GM10248 (cell line): ENCODE measurements around the gene ZNHIT1.
"Not testable (repeated sequence)": the region's sequence is repeated elsewhere in the genome, so short reads cannot be mapped to it uniquely, and the experiment has no call there.

Source experiments
- CTCF ChIA-PET: fragments of 300-600 bp; sonication (Branson Sonifier 250); formaldehyde crosslinking; extraction: SDS; loops from one replicate; lab custom pipeline; 2021; ENCODE audit warnings: antibody characterized with exemption; lab: Yijun Ruan, JAX
- POLR2A ChIA-PET: fragments of 350-650 bp; sonication (Branson Sonifier 250); formaldehyde crosslinking; extraction: SDS; loops from one replicate; lab custom pipeline; 2020; ENCODE audit warnings: antibody characterized with exemption; lab: Yijun Ruan, JAX
- DNase-seq: peaks from one replicate; pipeline ENCODE4 v3.0.0; 2012; ENCODE audit errors: extremely low spot score
- CTCF ChIP-seq: IDR thresholded peaks from 2 replicates; pipeline ENCODE4 v1.5.1; 2012; ENCODE audit warnings: mild to moderate bottlenecking, low read depth; ENCODE audit errors: extremely low read depth, missing control alignments, control extremely low read depth

Gene ZNHIT1

GRCh38 chr7:101200862-101201599, 16.9 kb upstream of the ZNHIT1 start, which contains the start of gene MOGAT3:
MOGAT3 (minus strand) TSS chr7:101201036; CDS start chr7:101200854, 182 bp downstream.
- ChIA-PET POLR2A (no interaction called here), CTCF (interaction anchor here (0.8 to 5.9 kb wide), 3 partner anchors 9 to 90 kb away, joined by 3 to 41 read pairs (median 3); no protein-coding TSS in a partner anchor)
- DNase-seq, result no peak
- TF ChIP-seq CTCF, result no peak

GRCh38 chr7:101201695-101202602, 16.0 kb upstream of the ZNHIT1 start:
- TF ChIP-seq CTCF, result no peak
- POLR2A ChIA-PET, result no interaction called here
- CTCF ChIA-PET, result interaction anchor here (0.8 to 5.9 kb wide), 3 partner anchors 10 to 58 kb away, joined by 3 to 41 read pairs (median 7); no protein-coding TSS in a partner anchor
- DNase-seq, result no peak

- POLR2A ChIA-PET, result no interaction called here
- DNase-seq, result no peak
- CTCF ChIA-PET, result interaction anchor here (0.8 to 5.9 kb wide), 4 partner anchors 10 to 59 kb away, joined by 3 to 41 read pairs (median 5); no protein-coding TSS in a partner anchor
- no peak for TF ChIP-seq CTCF
Observed at GRCh38 chr7:101202603-101202918, 15.4 kb upstream of the ZNHIT1 start.

- DNase-seq, POLR2A ChIA-PET: not testable (repeated sequence)
- CTCF ChIA-PET, result interaction anchor here (0.8 to 5.9 kb wide), 5 partner anchors 12 to 127 kb away, joined by 3 to 41 read pairs (median 6); partner anchors contain the start of genes PLOD3 and ZNHIT1
Observed at GRCh38 chr7:101203740-101204738, 13.9 kb upstream of the ZNHIT1 start.

- no peak for DNase-seq
- no peak for TF ChIP-seq CTCF
- POLR2A ChIA-PET, result no interaction called here
- CTCF ChIA-PET, result interaction anchor here (2.9 to 5.9 kb wide), 2 partner anchors 11 to 14 kb away, joined by 9 to 41 read pairs; partner anchors contain the start of genes PLOD3 and ZNHIT1
Observed at GRCh38 chr7:101205901-101206664, 11.9 kb upstream of the ZNHIT1 start.

- no peak for TF ChIP-seq CTCF
- CTCF ChIA-PET, result interaction anchor here (2.9 kb wide), 1 partner anchor 10 kb away, joined by 9 read pairs; the partner anchor contains the start of genes PLOD3 and ZNHIT1
- POLR2A ChIA-PET, result no interaction called here
- no peak for DNase-seq
Observed at GRCh38 chr7:101206665-101207042, 11.3 kb upstream of the ZNHIT1 start.
